ENCODE data around the gene WNT11.

Gene WNT11

DNA sequence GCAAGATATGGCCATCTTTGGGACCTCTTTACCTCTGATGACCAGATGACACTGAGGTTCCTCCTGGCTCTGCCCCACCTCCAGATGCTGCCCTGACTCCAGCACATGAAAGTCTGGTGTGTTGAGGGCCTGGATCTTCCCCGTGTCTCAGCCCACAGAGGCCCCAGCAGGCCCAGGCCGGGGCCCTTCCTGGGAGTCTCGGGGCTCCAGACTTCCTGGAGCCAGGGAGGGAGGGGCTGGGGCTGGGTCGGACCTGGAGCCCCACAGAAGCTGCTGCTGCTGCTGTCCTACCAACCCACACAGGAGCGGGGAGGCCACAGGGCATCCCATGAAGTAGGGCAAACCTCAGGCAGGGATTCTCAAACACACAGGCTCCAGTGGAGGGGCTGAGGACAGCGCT, 32.2 kb upstream of the WNT11 start:
- Histone ChIP-seq H3K4me3 (ENCODE audit: control insufficient read depth in 1 of 7, extremely low read depth in 1 of 7, insufficient read depth in 4 of 7, low read depth in 2 of 7, low read length in 6 of 7) (no peak overlapping the region), H3K9me3 (ENCODE audit: control extremely low read depth in 1 of 5, control insufficient read depth in 4 of 5, insufficient read depth in 2 of 5, low read depth in 1 of 5, low read length in 4 of 5) (no peaks in the 10 kb centered on the region), H3K27ac (ENCODE audit: insufficient read depth in 1 of 2, low read depth in 1 of 2, low read length in 2 of 2, poor library complexity in 1 of 2, severe bottlenecking in 2 of 2) (no peak overlapping the region), H3K36me3 (ENCODE audit: control insufficient read depth in 4 of 4, insufficient read depth in 4 of 4, low read length in 3 of 4) (no peaks in the 10 kb centered on the region), H3K4me1 (ENCODE audit: control extremely low read depth in 1 of 4, control insufficient read depth in 4 of 4, insufficient read depth in 4 of 4, low read length in 3 of 4) (peaks cover 0 to 23% (median 19%) of the 10 kb centered on the region in 4 experiments), H3K27me3 (replicated peaks in 2 of 5; ENCODE audit: control insufficient read depth in 4 of 5, insufficient read depth in 5 of 5, low read length in 4 of 5) (no peaks in the 10 kb centered on the region)
- WGBS (ENCODE audit: insufficient coverage), result 73% methylated on average over 6 of the region's 6 CpGs
- ChIA-PET POLR2A (no interaction called here), CTCF (no interaction called here)
- DNase-seq, result no peak

DNA sequence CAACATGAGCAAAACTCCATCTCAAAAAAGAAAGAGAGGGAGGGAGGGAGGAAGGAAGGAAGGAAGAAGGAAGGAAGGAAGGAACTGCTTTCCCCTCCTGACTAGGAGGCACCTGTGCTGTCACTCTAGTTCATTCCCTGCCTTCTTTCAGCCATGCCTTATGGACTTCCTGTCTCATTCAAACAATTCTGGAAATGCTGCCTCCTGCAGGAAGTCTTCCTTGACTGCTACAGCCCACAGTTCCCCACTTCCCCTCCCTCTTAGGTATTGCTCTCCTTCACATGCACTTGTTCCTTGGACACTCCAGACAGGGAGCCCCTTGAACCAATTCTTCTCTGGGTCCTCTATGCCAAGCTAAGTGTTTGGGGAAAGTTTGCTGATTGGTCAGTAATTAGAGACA, 31.6 kb upstream of the WNT11 start:
- Histone ChIP-seq H3K27me3 (replicated peaks in 2 of 5; ENCODE audit: control insufficient read depth in 4 of 5, insufficient read depth in 5 of 5, low read length in 4 of 5) (no peaks in the 10 kb centered on the region), H3K4me1 (ENCODE audit: control extremely low read depth in 1 of 4, control insufficient read depth in 4 of 4, insufficient read depth in 4 of 4, low read length in 3 of 4) (peaks cover 0 to 23% (median 19%) of the 10 kb centered on the region in 4 experiments), H3K9me3 (ENCODE audit: control extremely low read depth in 1 of 5, control insufficient read depth in 4 of 5, insufficient read depth in 2 of 5, low read depth in 1 of 5, low read length in 4 of 5) (no peaks in the 10 kb centered on the region), H3K4me3 (ENCODE audit: control insufficient read depth in 1 of 7, extremely low read depth in 1 of 7, insufficient read depth in 4 of 7, low read depth in 2 of 7, low read length in 6 of 7) (no peak overlapping the region), H3K27ac (ENCODE audit: insufficient read depth in 1 of 2, low read depth in 1 of 2, low read length in 2 of 2, poor library complexity in 1 of 2, severe bottlenecking in 2 of 2) (no peak overlapping the region), H3K36me3 (ENCODE audit: control insufficient read depth in 4 of 4, insufficient read depth in 4 of 4, low read length in 3 of 4) (no peaks in the 10 kb centered on the region)
- CTCF ChIA-PET, result interaction anchor here (2.2 kb wide), 1 partner anchor 9 kb away, joined by 8 read pairs; no protein-coding TSS in a partner anchor
- peak in 1 of 3 donors; percentile 14 for DNase-seq
- POLR2A ChIA-PET, result no interaction called here

DNA sequence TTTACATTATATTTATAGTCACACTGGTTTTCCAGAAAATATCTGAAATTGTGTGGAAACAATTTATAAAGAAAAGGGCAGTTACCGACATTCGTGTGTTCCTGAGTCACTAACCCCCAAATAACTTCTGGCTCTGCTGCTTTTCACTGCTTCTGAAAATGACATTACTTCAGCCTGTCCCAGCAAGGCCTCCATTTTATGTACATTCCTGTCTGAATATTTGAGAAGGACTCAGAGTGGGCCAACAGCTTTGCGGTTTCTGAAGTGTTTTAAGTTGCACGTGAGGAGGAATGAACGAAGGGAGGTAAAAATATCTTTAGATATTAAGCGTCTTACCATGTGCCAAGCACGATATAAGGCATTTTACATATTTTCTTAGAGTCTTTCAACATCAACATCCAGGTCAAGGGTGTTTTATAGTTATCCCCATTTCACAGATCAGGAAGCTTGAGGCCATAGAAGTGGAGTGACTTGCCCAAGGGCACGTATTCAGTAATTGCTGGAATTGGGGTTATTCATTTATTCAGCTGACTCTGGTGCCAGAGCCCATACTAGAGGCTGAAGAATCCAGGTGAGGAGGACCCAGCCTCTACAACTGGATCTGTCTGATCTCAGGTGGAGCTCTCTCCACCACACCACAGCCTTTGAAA, 30.8 kb upstream of the WNT11 start:
- peak overlapping the region in 3 of 7 experiments; percentile 85 to 97 (median 92) for H3K4me3 ChIP-seq (ENCODE audit: control insufficient read depth in 1 of 7, extremely low read depth in 1 of 7, insufficient read depth in 4 of 7, low read depth in 2 of 7, low read length in 6 of 7)
- whole genome bisulfite sequencing (ENCODE audit: insufficient coverage), result 95% methylated on average over 6 of the region's 8 CpGs
- no peak overlapping the region for H3K27ac ChIP-seq (ENCODE audit: insufficient read depth in 1 of 2, low read depth in 1 of 2, low read length in 2 of 2, poor library complexity in 1 of 2, severe bottlenecking in 2 of 2)
- no peaks in the 10 kb centered on the region for H3K27me3 ChIP-seq (replicated peaks in 2 of 5; ENCODE audit: control insufficient read depth in 4 of 5, insufficient read depth in 5 of 5, low read length in 4 of 5)
- POLR2A ChIA-PET, result no interaction called here
- CTCF ChIA-PET, result interaction anchor here (0.8 to 2.2 kb wide), 3 partner anchors 10 to 29 kb away, joined by 3 to 8 read pairs (median 7); no protein-coding TSS in a partner anchor
- DNase-seq, result peak in 2 of 3 donors; percentile 20 to 30
- H3K4me1 ChIP-seq (ENCODE audit: control extremely low read depth in 1 of 4, control insufficient read depth in 4 of 4, insufficient read depth in 4 of 4, low read length in 3 of 4), result peaks cover 0 to 23% (median 19%) of the 10 kb centered on the region in 4 experiments
- H3K36me3 ChIP-seq (ENCODE audit: control insufficient read depth in 4 of 4, insufficient read depth in 4 of 4, low read length in 3 of 4), result no peaks in the 10 kb centered on the region
- no peaks in the 10 kb centered on the region for H3K9me3 ChIP-seq (ENCODE audit: control extremely low read depth in 1 of 5, control insufficient read depth in 4 of 5, insufficient read depth in 2 of 5, low read depth in 1 of 5, low read length in 4 of 5)

DNA sequence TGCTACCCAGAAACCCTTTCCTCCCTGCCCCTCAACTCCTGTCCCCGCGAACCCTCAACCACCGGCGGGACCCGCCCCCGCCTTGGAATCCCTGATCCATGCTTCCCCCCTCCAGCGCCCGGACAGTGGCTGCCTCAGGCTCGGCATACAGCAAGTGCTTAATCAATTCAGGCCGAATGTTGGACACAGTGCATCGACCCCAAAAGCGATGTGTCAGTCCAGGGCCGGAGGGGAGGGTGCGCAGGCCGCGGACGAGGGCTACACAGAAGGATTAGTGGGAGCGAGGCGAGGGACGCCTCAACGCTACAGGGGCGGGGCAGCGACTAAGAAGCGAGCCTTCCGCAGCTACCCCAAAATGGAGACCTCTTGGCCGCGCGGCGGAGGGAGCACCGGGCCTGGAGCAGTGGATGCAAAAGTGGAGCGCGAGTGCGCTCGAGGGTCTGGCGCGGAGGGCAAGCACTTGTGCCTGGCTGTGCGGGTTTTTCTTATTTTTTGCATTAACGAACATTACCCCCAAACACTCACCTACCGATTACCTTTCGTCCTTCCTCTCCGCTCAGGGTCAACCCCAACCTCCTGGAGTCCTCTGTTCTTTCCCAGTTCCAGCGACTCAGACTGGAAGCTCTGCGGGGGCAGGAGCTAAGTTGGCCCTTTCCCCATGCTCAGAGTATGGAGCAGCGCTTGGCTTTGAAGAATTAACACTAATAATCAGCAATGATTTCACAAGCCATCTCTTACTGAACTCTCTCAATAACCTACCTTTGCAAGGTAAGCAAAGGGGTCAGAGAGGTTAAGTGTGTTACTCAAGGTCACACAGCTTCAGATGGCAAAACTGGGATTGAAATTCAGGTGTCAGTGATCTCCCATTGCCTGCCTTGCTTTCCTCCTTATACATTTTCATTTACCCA, 30.0 kb upstream of the WNT11 start:
- no peaks in the 10 kb centered on the region for H3K27me3 ChIP-seq (replicated peaks in 2 of 5; ENCODE audit: control insufficient read depth in 4 of 5, insufficient read depth in 5 of 5, low read length in 4 of 5)
- no peaks in the 10 kb centered on the region for H3K9me3 ChIP-seq (ENCODE audit: control extremely low read depth in 1 of 5, control insufficient read depth in 4 of 5, insufficient read depth in 2 of 5, low read depth in 1 of 5, low read length in 4 of 5)
- 3% methylated on average over 44 of the region's 44 CpGs for WGBS (ENCODE audit: insufficient coverage)
- CTCF ChIA-PET, result interaction anchor here (0.8 to 3.5 kb wide), 5 partner anchors 11 to 28 kb away, joined by 3 to 11 read pairs (median 7); no protein-coding TSS in a partner anchor
- peaks cover 0 to 25% (median 19%) of the 10 kb centered on the region in 4 experiments for H3K4me1 ChIP-seq (ENCODE audit: control extremely low read depth in 1 of 4, control insufficient read depth in 4 of 4, insufficient read depth in 4 of 4, low read length in 3 of 4)
- DNase-seq, result peak; percentile 73 to 88 (median 84)
- peak overlapping the region in 1 of 2 experiments; percentile 93 for H3K27ac ChIP-seq (ENCODE audit: insufficient read depth in 1 of 2, low read depth in 1 of 2, low read length in 2 of 2, poor library complexity in 1 of 2, severe bottlenecking in 2 of 2)
- H3K4me3 ChIP-seq (ENCODE audit: control insufficient read depth in 1 of 7, extremely low read depth in 1 of 7, insufficient read depth in 4 of 7, low read depth in 2 of 7, low read length in 6 of 7), result peak overlapping the region; percentile 68 to 97 (median 91)
- no peaks in the 10 kb centered on the region for H3K36me3 ChIP-seq (ENCODE audit: control insufficient read depth in 4 of 4, insufficient read depth in 4 of 4, low read length in 3 of 4)
- POLR2A ChIA-PET, result no interaction called here

DNA sequence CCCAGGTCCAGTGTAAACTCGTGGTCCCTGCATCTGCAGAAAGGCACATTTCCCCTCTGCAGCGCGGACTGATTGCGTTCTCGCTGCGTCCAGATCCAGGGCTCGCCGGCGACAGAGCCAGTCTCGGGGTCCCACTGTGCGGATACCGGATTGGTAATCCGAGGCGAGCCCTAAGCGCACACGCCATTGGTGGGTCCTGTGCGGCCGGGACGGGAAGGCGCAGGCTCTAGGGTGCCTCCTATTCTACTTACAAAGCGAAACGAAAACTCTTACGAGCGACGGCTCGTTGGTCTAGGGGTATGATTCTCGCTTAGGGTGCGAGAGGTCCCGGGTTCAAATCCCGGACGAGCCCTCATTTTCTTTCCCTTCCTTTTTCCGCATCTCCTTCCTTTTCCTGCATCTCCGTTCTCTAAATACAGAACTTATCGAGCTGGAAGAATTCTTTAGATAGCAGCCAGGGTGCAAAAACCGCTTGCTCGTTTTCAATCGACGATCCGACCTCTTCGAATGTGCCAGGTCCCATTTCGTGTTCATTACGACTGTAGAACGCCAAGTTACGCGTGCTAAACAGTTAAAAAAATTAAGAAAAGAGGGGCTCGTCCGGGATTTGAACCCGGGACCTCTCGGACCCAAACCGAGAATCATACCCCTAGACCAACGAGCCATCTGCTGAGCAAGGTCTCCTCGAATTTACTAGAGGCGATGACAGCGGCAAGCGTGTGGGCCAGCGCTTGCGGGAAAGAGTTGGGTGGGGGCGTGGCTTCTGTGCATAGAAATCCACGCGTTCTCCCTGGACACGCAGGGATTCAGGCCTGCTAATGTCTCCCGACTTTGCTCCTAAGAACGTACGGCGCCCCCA, 29.2 kb upstream of the WNT11 start:
- DNase-seq, result peak; percentile 95 to 97 (median 97)
- H3K27ac ChIP-seq (ENCODE audit: insufficient read depth in 1 of 2, low read depth in 1 of 2, low read length in 2 of 2, poor library complexity in 1 of 2, severe bottlenecking in 2 of 2), result peak overlapping the region; percentile 89 to 93
- CTCF ChIA-PET, result interaction anchor here (0.6 to 3.5 kb wide), 6 partner anchors 11 to 187 kb away, joined by 4 to 11 read pairs (median 7); no protein-coding TSS in a partner anchor
- no peaks in the 10 kb centered on the region for H3K36me3 ChIP-seq (ENCODE audit: control insufficient read depth in 4 of 4, insufficient read depth in 4 of 4, low read length in 3 of 4)
- H3K4me1 ChIP-seq (ENCODE audit: control extremely low read depth in 1 of 4, control insufficient read depth in 4 of 4, insufficient read depth in 4 of 4, low read length in 3 of 4), result peaks cover 0 to 22% (median 19%) of the 10 kb centered on the region in 4 experiments
- POLR2A ChIA-PET, result interaction anchor here (0.6 to 1.8 kb wide), 4 partner anchors 25 to 157 kb away, joined by 3 to 5 read pairs (median 4); no protein-coding TSS in a partner anchor
- H3K4me3 ChIP-seq (ENCODE audit: control insufficient read depth in 1 of 7, extremely low read depth in 1 of 7, insufficient read depth in 4 of 7, low read depth in 2 of 7, low read length in 6 of 7), result peak overlapping the region; percentile 68 to 97 (median 91)
- no peaks in the 10 kb centered on the region for H3K27me3 ChIP-seq (replicated peaks in 2 of 5; ENCODE audit: control insufficient read depth in 4 of 5, insufficient read depth in 5 of 5, low read length in 4 of 5)
- 0% methylated on average over 62 of the region's 65 CpGs for WGBS (ENCODE audit: insufficient coverage)
- H3K9me3 ChIP-seq (ENCODE audit: control extremely low read depth in 1 of 5, control insufficient read depth in 4 of 5, insufficient read depth in 2 of 5, low read depth in 1 of 5, low read length in 4 of 5), result no peaks in the 10 kb centered on the region

DNA sequence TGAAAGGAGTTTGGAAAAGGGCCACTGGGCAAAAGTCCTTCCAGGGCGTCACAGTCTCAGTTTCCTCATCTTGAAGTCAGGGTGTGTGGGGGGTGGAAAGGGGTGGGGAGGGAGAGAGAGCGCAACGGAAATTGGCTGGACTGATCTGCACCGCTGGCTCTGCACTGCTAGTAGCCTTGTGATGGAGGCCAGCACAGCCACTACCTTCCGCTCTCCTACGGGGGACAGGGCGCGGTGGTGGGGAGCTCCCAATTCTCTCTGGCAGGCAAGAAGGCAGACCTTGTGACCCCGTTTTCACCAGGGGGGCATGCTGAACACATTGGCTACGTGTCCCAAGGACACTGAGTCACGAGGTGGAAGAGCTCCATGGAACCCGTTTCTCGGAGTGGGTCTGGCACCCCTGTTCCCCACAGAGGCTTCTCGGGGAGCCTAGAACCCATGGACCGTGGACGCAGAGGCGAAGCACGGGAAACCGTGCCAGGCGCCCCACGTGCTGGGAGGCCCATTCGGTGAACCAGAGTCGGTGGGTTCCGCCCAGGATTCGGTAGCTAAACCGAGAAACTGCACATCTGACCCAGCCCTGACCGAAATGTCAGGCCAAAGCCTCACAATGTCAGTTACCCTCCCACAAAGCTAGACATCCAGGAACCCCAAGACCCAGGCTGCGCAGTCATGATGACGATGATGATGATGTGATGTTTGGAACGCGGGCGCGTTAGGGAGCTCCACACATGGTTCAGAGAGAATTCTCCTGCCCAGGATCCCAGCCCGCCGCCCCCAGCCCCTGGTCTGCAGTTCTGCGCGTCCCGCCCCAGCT, 28.3 kb upstream of the WNT11 start:
- CTCF ChIA-PET, result interaction anchor here (0.6 to 3.5 kb wide), 11 partner anchors 11 to 337 kb away, joined by 3 to 11 read pairs (median 4); no protein-coding TSS in a partner anchor
- Histone ChIP-seq H3K27ac (ENCODE audit: insufficient read depth in 1 of 2, low read depth in 1 of 2, low read length in 2 of 2, poor library complexity in 1 of 2, severe bottlenecking in 2 of 2) (peak overlapping the region; percentile 89 to 93), H3K4me3 (ENCODE audit: control insufficient read depth in 1 of 7, extremely low read depth in 1 of 7, insufficient read depth in 4 of 7, low read depth in 2 of 7, low read length in 6 of 7) (peak overlapping the region; percentile 49 to 97 (median 91)), H3K9me3 (ENCODE audit: control extremely low read depth in 1 of 5, control insufficient read depth in 4 of 5, insufficient read depth in 2 of 5, low read depth in 1 of 5, low read length in 4 of 5) (no peaks in the 10 kb centered on the region), H3K27me3 (replicated peaks in 2 of 5; ENCODE audit: control insufficient read depth in 4 of 5, insufficient read depth in 5 of 5, low read length in 4 of 5) (no peaks in the 10 kb centered on the region), H3K36me3 (ENCODE audit: control insufficient read depth in 4 of 4, insufficient read depth in 4 of 4, low read length in 3 of 4) (no peaks in the 10 kb centered on the region), H3K4me1 (ENCODE audit: control extremely low read depth in 1 of 4, control insufficient read depth in 4 of 4, insufficient read depth in 4 of 4, low read length in 3 of 4) (peaks cover 0 to 22% (median 19%) of the 10 kb centered on the region in 4 experiments)
- 14% methylated on average over 35 of the region's 38 CpGs for WGBS (ENCODE audit: insufficient coverage)
- POLR2A ChIA-PET, result interaction anchor here (0.6 to 1.8 kb wide), 6 partner anchors 11 to 157 kb away, joined by 3 to 5 read pairs (median 3); no protein-coding TSS in a partner anchor
- DNase-seq, result peak; percentile 84 to 94 (median 92)
